MCF 10A (cell line): Measurements from ENCODE around the gene PDGFD. TPM values are rescaled to one million over a fixed set of nuclear protein-coding genes. Genes with fewer than 3 reads are reported as not detected.

ENCODE experiments used
- BruUV-seq: library from RNA; stranded (reverse); fragments of 400-500 nt; replicated peaks from 2 replicates; lab custom pipeline; 2021; lab: Mats Ljungman, UMichigan
- CTCF ChIA-PET: fragments of 300-600 bp; sonication (Branson Sonifier 250); formaldehyde crosslinking; extraction: SDS; loops from one replicate; lab custom pipeline; 2021; ENCODE audit warnings: antibody characterized with exemption, inconsistent platforms; lab: Yijun Ruan, JAX
- POLR2A ChIA-PET: fragments of 300-600, 350-650 bp; sonication (Branson Sonifier 250); formaldehyde crosslinking; extraction: SDS; loops from one replicate; lab custom pipeline; 2020; ENCODE audit warnings: antibody characterized with exemption, inconsistent platforms; lab: Yijun Ruan, JAX
- DNase-seq: peaks from one replicate; pipeline ENCODE4 v3.0.0-alpha.2; 2018; ENCODE audit not compliant: unreplicated experiment
- H3K27ac Mint-ChIP-seq: one replicate; pipeline ENCODE4 v1.8.0; 2022; ENCODE audit warnings: mild to moderate bottlenecking, low read depth, mixed read lengths; ENCODE audit not compliant: unreplicated experiment
- H3K27me3 Mint-ChIP-seq: one replicate; pipeline ENCODE4 v1.8.0; 2022; ENCODE audit warnings: mixed read lengths; ENCODE audit not compliant: insufficient read depth, unreplicated experiment
- H3K36me3 Mint-ChIP-seq: one replicate; pipeline ENCODE4 v1.8.0; 2022; ENCODE audit warnings: mild to moderate bottlenecking, moderate library complexity, mixed read lengths; ENCODE audit not compliant: insufficient read depth, unreplicated experiment
- H3K4me1 Mint-ChIP-seq: one replicate; pipeline ENCODE4 v1.8.0; 2022; ENCODE audit warnings: mixed read lengths; ENCODE audit not compliant: insufficient read depth, unreplicated experiment
- H3K4me3 Mint-ChIP-seq: one replicate; pipeline ENCODE4 v1.8.0; 2022; ENCODE audit warnings: mild to moderate bottlenecking, moderate library complexity, mixed read lengths; ENCODE audit not compliant: unreplicated experiment
- H3K9me3 Mint-ChIP-seq: one replicate; pipeline ENCODE4 v1.8.0; 2022; ENCODE audit warnings: mixed read lengths; ENCODE audit not compliant: unreplicated experiment
- CTCF ChIP-seq: fragments of 200-600 bp; IDR thresholded peaks from one replicate; pipeline ENCODE4 v1.8.0; 2022; ENCODE audit warnings: antibody characterized with exemption, mild to moderate bottlenecking; ENCODE audit not compliant: unreplicated experiment
- intact Hi-C: fragments of 100-400 bp; cut with micrococcal nuclease; formaldehyde crosslinking; loops from 2 replicates; pipeline ENCODE4 v1.14.1; 2022
- total RNA-seq: library from RNA; stranded (reverse); gene quantifications from 2 replicates; pipeline ENCODE4 v1.2.3, GENCODE V29; 2022

The PDGFD gene
- total RNA-seq, 1 experiment from 2014 or later: 0.61 TPM

GRCh38 chr11:103960108-103960507 lies 203.8 kb downstream of the PDGFD start:
- no peaks in the 10 kb centered on the region for H3K9me3 Mint-ChIP-seq
- intact Hi-C loops: no loop called here
- H3K27me3 Mint-ChIP-seq: no peaks in the 10 kb centered on the region
- no TSS peak for BruUV-seq
- no peak overlapping the region for H3K27ac Mint-ChIP-seq
- peaks cover 6% of the 10 kb centered on the region for H3K36me3 Mint-ChIP-seq
- TF ChIP-seq CTCF: no peak
- DNase-seq: no peak
- H3K4me1 Mint-ChIP-seq: peaks cover 7% of the 10 kb centered on the region
- H3K4me3 Mint-ChIP-seq: no peak overlapping the region
- ChIA-PET POLR2A (no interaction called here), CTCF (no interaction called here)

- intact Hi-C loops: no loop called here
- Mint-ChIP-seq H3K4me3 (no peak overlapping the region), H3K27me3 (no peaks in the 10 kb centered on the region), H3K36me3 (peaks cover 6% of the 10 kb centered on the region), H3K27ac (no peak overlapping the region), H3K4me1 (peaks cover 7% of the 10 kb centered on the region), H3K9me3 (no peaks in the 10 kb centered on the region)
- no TSS peak for BruUV-seq
- TF ChIP-seq CTCF: no peak
- CTCF ChIA-PET: interaction anchor here (0.8 kb wide), 1 partner anchor 21 kb away, joined by 3 read pairs; no protein-coding TSS in a partner anchor
- POLR2A ChIA-PET: interaction anchor here (1.9 kb wide), 1 partner anchor 19 kb away, joined by 6 read pairs; no protein-coding TSS in a partner anchor
- DNase-seq: no peak
These were observed 204.5 kb downstream of the PDGFD start for GRCh38 chr11:103959279-103959942.

DNA sequence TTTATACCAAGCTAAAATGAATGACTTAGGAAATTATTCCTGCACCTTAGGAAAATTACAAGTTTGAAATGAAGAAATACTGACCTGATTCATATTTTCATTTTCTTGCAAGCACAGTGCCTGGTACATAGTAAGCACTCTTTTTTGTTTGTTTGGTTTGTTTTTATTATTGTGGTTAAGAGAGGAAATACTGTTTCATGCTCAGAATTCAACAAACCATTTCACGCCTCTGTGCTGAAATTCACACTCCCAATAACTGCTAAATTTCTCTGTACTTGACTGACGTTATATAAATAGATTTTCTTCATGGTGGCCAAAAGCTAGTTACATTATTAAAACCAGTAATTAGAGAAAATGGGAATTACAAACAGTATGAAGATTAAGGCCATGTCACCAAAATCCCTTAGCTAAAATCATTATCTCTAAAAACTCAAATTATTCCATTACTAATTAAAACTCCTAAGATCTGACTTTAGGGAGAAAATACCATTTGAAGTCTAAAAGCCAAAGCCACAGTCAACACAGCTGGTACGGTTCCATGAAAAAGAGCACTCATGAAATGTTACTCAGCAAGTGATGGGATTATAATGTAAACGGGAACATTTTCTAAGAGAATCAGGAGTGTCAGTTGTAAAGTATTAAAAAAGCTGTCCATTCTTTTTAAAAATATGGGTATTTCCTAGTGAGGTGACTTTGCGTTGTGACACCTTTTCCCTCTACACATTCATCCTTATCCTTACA lies 205.3 kb downstream of the PDGFD start:
- no peak overlapping the region for H3K4me3 Mint-ChIP-seq
- H3K27ac Mint-ChIP-seq: no peak overlapping the region
- POLR2A ChIA-PET: interaction anchor here (0.6 to 1.9 kb wide), 4 partner anchors 9 to 323 kb away, joined by 3 to 6 read pairs (median 4); no protein-coding TSS in a partner anchor
- BruUV-seq: no TSS peak
- peaks cover 6% of the 10 kb centered on the region for H3K36me3 Mint-ChIP-seq
- intact Hi-C loops: no loop called here
- H3K4me1 Mint-ChIP-seq: peaks cover 7% of the 10 kb centered on the region
- DNase-seq: no peak
- TF ChIP-seq CTCF: no peak
- H3K9me3 Mint-ChIP-seq: no peaks in the 10 kb centered on the region
- CTCF ChIA-PET: interaction anchor here (0.6 to 0.8 kb wide), 2 partner anchors 21 to 24 kb away, joined by 3 read pairs; no protein-coding TSS in a partner anchor
- H3K27me3 Mint-ChIP-seq: no peaks in the 10 kb centered on the region

GRCh38 chr11:103953797-103954486 lies 210.0 kb downstream of the PDGFD start:
- intact Hi-C loops: no loop called here
- Mint-ChIP-seq H3K27me3 (no peaks in the 10 kb centered on the region), H3K36me3 (peaks cover 6% of the 10 kb centered on the region), H3K4me1 (no peaks in the 10 kb centered on the region), H3K4me3 (no peak overlapping the region), H3K9me3 (no peaks in the 10 kb centered on the region), H3K27ac (no peak overlapping the region)
- DNase-seq: no peak
- CTCF ChIA-PET: no interaction called here
- TF ChIP-seq CTCF: no peak
- no TSS peak for BruUV-seq
- POLR2A ChIA-PET: interaction anchor here (1.1 kb wide), 2 partner anchors 26 to 210 kb away, joined by 3 read pairs; partner anchors contain the start of gene PDGFD
